ENCODE measurements around the gene RFX3.

Gene RFX3

DNA sequence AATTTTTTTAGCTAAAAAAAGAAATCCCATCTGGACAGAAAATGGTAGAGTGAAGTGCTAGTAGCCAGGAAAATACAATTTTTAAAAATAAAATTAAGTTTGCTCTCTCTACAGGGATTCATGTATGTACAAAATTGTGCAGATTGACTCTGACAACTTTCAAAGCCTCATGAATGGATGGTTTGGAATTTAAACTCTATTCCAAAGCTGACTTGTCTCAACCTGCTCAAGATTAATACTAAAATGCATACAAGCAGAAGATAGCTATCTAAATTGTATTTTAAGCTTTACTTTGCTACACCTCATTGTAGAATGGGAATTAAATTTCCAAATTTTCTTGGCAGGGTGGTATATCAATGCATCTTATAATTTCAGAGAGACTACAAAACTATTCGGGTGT, 257.6 kb downstream of the RFX3 start:
- no peak for DNase-seq

DNA sequence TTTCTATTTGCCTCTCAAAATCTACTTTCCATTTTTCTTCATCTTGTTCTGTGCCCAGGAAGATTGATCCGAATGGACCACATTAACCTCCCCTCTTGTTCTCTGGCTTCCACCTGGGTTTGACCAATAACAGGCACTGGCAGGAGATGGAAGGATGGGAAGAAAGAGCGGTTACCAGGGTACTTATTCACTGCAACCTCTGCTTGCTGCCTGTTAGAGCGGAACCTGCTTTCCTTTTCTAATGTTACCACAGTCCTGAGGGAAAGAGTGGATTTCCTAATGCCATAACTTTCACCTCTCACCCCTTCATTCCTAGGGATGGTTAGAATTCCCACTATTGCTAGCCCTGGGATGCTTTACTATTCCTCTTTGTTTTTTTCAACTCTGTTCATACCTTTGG, 262.1 kb downstream of the RFX3 start:
- DNase-seq = no peak

DNA sequence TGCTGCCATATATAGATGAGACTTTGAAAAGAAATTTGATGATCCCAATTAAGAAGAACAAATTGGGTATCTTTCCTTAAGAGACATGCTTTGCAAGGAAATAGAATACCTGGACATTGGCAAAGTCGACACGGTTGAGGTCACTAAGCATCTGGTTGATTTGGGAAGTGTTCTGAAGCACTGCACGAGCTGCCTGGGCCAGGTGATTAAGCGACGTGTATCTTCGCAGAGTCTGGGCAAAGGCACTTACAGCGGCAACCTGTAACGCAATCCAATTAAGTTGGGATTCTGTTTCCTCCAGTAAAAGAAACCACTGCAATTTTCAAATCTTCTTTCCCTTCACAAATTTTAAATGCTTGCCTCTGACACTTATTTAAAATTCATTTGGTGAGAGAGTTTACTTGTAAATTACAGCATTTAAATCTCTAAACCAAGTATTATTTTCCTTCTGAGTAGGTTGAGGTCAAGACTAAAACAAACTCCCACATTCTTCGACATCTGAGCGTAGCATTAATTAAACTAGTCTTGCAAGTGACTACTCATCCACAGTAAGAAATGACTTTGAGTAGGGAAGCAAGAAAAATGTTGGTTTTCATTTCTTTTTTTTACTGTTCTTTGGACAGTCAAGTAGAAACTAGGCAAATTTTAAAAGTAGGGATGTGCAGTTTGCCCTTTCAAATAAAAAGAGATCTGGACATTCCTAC, 262.8 kb downstream of the RFX3 start:
- no peak for DNase-seq

DNA sequence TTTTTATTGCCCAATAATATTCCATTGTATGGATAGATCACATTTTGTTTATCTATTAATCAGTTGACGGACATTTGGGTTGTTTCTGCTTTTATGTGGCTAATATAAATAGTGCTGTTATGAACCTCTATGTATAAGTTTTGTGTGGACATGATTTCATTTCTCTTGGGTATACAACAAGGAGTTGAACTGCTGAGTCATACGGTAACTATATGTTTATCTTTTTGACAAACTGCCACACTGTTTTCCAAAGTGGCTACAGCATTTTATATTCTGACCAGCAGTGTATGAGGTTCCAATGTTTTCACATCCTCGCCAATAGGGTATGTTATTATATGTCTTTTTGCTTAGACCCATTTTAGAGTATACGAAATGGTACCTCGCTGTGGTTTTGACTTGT, 264.3 kb downstream of the RFX3 start:
- no peak for DNase-seq

DNA sequence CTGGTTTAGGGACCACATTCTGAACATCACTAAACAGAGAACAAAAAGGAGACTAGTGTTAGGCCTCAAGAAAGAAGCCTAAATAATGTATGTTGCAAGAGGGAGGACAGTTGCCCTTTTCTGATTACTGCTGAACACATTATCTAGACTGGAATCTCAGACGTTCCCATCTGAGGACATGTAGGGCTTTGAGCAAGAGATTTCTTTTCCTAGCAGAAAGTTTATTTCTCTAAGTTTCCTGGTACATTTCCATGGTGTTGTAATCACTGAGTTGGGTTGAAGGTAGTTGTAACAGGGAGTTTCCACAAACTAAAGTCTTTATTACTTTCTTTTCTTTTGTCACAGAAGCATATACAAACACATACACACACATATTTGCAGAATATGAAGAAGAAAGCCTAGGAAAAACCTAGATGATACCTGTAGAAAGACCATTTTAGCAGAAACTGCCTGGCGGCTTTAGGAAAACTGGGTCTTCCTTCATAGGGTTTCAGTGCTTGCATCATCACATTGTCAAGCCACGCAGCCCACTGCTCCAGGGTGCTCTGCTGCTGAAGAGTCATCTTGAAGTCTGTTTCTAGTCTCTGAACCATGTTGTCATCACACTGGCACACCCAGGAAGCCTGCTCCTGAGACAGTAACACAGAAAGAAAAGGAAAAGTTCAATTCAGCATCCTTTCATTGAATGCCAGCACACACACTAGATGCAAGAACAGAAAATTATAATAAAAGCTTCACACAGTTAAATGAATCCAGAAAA, 269.1 kb downstream of the RFX3 start:
- no peak for DNase-seq

DNA sequence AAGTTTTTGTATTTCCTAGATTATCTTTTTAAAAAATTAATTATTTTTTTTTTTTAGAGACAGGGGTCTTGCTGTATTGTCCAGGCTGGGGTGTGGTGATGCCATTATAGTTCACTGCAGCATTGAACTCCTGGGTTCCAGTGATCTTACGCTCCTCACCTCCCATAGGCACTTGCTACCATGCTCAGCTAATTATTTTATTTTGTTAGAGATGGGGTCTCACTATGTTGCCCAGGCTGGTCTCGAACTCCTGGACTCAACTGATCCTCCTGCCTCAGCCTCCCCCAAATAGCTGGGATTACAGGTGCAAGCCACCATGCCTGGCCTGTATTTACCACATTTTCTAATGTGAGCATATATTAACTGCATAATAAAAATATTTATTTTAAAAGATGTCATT, 274.5 kb downstream of the RFX3 start:
- no peak for DNase-seq

DNA sequence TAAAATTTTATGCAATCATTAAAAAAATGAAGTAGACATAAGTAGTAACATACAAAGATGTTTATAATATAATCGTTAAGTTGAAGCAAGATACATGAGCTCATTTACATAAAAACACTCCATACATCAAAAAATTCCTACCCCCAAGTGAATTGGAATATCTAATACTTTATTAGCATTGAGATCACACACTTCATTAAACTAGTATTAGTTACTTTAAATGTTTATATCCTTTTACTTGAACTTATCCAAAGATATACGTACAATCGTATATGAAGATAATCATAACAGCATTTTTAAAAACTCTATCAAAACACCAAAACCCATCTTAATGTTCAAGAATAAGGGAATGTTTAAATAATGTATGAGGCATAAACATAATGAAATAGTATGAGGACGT, 275.1 kb downstream of the RFX3 start:
- DNase-seq = no peak

DNA sequence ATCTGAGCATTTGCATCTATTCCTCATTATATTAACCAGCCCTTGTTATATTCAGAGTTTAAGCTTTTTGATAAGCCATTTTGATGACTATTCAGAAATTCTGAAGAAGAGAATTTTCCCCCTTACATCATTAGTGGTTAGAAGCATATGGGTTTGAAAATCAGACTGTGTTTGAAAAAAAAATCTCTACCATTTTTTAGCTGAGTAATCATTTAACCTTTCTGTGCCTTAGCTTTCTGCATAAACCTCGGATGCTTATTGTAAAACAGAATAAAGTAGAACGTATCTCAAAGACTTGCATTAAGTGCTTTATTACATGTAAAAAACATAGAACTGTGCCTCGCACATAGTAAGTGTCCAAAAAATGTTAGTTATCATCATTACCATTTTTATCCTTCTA, 278.6 kb downstream of the RFX3 start:
- no peak for DNase-seq

DNA sequence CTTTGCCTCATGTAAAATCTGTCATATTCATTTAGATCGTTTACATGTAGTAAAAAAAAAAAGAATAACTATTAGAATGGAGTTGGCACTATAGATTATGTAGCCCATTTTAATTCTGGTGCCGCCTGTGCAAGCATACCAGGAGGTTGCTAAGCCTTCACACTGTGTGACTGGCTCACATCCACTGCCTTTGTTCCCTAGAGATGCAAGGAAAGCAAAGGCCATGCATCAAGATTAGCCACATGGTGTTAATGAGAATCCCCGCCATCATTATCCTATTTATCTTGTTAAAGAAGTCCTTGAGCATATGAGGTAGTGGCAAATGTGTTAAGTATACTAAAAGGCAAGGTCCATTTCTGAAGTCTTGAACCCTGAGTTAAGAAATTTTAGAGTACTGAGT, 279.6 kb downstream of the RFX3 start:
- DNase-seq = no peak

DNA sequence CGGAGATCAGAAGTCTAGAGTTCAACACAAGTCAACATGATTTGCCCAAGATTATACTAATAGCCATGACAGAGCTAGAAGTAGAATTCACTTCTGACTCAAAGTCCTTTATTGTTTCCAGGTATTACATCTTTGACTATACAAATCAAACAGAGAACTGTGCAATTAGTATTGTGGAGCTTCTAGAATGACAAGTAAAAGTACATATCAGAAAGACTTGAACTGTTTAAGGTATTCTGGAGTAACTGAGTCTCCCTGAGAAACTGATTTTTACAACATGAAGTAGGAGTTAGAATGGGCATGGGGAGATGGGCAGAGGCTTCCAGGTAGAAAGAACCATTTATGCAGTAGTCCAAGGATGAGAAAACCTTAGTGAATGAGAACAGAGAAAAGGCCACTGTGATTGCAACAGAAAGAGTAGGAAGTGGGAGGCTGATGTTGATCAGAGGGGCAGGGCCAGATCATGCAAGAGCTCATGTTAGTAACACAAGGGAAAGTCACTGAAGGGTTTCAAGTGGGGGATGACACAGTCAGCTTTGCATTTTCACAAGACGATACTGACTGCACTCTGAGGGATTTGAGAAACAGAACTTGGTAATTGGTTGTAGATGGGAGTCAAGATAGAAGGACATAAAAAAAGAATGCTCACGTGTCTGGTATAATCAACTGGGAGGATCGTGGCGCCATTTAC, 280.7 kb downstream of the RFX3 start:
- DNase-seq = no peak

DNA sequence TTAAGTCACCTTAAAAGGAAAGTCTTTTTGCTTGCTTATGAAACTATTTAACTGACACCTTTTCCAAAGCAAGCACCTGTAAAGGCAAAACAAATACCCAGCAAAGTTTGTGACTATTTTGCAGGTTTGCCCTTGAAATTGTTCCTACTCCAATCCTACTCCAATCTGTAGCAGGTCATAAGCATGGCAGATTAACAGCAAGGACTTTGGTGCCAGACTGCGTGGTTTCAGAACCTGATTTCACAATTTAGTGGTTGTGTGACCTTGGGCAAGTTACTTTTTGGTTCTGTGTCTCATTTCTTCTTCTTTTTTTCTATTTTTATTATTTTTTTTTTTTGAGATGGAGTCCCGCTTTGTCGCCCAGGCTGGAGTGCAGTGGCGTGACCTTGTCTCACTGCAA, 282.1 kb downstream of the RFX3 start:
- DNase-seq = no peak

DNA sequence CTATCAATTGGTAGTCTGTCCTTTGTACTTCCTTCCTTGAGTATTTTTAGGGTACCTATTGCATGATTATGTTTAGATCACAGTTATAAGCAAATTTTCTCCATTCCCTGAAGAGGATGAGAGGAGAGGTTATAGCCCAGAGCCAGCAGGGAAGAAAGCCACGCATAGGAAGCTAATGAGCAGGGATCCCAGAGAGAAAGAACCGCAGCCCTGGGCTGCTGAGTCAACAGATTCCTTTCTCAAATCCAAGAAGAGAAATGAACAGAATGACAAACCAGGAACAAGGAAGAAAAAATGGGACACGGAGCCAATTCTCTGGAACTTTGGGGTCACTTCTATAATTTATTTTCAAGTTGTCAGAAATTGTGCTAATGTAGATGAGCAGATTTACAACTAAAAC, 284.5 kb downstream of the RFX3 start:
- DNase-seq = no peak

DNA sequence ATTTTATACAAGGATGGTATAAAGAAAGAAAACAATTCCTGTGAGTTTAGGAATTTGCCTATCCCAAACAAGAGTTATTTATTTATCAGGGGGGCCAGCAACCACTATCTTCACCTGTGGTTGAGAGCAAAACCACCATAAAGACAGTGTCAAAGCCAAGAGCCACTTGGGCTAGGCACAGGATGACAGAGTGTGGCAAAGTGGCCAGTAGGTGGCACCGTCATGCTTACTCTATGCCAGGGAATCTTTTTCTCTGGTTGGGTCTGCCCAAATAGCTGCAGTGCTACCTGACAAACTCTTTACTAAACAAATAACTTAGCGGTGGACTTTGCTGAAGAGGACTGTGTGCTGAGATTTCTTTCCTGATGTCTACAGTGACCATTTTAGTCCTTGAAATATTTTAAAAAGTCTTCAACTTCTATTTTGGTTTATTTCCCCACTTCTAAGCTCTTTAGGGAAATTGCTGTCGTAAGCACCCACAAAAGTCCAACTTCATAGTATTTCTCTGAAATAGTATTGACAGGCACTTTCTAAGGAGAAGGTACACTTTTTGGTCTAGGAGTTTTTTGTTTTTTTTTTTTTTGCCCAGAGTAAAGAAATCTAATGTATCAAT, 285.0 kb downstream of the RFX3 start:
- no peak for DNase-seq

DNA sequence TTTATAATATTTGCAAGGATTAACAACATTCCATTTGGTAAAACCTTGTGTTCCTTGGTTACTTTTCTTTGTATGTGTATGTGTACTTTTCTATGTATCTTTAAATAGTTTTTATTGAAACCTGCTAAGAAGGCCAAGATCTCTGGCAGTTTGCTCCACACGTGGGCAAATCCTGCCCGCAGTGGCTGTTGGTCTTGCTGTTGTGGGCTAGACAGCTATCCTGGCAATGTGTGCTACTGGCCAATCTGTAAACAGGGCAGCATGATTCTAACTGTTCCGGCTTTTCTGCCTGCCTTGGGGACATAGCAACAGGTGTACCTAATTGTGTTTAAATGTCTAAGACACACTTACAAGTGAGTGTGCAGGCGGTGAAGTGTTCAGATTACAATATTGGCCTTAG, 286.6 kb downstream of the RFX3 start:
- no peak for DNase-seq

DNA sequence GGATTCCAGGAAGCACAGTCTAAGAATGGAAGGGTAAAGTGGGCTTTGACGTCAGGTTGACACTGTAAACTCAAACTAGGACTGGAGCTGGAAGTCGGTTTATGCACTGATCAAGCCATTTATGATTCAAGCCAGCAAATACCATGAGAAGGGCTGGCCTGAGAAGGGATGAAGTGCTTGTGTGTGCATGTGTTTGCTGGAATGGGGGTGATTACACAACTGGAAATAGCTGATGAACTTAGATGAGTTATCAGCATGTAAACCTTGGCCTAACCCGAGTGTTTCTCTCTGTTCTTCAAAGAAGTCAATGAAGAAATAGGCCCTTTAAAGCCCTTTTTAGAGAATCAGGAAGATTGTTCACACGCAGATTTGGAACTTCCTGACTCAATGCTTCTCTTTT, 287.6 kb downstream of the RFX3 start:
- no peak for DNase-seq

DNA sequence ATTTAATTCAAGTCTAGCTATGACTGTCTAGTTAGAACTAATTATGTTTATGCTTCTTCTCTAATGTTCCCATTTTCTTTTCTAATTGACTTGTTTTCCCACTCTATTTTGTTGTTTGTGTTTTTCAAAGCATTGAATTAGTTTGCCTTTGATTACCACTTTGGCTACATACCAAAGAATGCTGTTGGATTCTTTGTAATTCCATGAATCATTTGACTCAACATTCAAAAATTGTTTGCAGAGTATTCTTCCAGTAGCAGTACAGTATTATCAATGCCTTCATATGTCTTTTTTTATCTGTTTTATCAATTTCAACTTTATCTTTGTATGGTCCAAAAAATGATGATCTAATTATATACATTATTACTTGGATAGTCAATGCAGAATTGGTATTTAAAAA, 288.7 kb downstream of the RFX3 start:
- DNase-seq = no peak

DNA sequence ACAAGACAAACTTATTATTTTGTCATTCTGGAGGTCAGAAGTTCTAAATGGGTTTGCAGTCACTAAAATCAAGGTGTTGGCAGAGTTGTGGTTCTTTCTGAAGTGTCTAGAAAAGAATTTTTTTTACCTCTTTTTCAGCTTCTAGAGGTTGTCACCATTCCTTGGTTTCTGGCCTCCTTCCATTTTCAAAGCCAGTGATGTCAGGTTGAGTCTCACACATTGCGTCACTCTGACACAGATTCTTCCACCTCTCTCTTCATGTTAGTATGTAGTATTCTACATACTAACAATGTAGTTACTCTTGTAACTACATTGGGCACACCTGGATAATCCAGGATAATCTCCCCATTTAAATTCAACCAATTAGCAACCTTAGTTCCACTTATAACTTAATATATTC, 290.3 kb downstream of the RFX3 start:
- DNase-seq = no peak

DNA sequence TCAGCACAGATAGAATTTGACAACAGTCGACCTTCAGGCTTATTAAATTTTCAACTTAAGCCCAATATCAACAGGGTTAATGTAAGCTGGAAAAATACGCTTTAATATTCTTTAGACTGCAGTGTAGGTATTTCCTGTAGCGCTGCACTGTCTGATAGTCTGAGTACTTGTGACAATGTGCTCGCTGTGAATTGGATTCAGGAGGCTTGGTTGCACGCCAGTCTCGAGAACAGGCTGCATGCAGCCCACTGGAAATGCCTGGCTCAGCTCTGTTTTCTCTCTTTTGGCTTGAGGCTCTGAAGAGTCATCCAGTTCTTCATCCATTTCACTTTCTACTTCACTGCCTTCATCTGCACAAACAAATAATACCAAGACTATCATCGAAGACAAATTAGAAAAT, 300.9 kb downstream of the RFX3 start:
- no peak for DNase-seq

DNA sequence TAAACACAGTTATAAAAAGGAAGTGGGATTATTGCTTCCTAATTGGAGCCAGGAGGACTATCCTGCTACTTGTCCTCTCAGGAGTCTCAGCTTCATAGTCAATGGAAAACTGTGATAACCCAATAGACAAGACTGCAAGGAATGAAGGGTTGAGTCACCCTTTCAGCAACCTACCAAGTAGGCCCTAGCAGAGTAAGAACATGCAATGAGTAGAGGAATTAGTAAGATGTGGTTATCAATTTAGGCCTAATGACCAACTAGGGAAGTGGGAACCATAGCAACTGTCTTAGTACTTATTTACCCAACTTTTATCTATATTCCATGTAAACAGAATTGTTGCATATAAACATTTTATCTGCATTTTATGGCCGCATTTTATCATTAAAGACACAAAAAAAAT, 310.1 kb downstream of the RFX3 start:
- no peak for DNase-seq

DNA sequence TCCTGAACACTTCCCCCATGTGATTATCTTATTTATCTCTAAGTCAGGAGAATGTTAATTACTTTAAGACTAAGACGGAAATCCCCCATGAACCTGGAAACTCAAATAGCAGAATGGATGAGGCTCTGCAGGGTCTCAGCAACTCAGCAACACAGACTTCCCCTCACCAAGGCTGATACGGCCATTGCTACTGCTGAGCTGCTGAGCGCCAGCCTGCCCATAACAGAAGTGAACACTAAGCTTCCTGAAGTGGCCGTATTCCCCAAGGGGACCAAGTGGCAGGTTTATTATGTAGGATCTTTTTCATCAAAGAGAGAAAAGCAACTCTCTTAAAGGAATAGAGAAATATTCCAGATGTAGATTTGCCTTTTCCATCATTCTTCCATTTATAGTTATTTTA, 311.1 kb downstream of the RFX3 start:
- no peak for DNase-seq

DNA sequence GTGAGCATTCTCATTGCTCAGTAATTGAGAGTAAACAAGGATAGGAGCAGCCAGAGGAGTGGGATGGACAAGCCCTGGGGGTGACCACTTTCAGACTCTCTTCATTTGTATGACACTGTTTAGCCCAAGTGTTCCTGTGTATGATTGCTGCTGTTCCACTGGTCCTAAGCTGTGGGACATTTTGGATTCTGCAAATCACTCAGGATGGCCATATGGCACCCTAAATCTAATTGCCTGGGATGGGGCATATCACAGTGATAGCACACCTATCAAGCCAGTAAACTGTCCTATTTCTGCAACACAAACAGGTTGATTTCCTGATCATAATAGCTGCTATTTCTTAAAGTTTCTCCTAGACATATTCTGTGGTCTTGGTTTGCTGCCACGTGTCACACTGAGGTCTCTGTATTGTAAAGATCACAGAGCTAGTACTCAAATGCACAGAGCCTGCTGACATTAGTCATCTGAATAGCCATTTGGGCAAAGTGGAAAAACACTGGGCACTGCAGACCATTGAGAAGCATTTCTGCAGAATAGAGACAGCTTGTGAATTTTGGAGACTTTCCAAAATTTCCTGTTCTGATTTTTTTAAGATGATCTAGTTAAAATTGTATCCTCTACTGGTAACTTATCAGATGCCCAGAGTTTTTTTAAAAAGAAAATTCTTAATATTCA, 320.2 kb downstream of the RFX3 start:
- no peak for DNase-seq

DNA sequence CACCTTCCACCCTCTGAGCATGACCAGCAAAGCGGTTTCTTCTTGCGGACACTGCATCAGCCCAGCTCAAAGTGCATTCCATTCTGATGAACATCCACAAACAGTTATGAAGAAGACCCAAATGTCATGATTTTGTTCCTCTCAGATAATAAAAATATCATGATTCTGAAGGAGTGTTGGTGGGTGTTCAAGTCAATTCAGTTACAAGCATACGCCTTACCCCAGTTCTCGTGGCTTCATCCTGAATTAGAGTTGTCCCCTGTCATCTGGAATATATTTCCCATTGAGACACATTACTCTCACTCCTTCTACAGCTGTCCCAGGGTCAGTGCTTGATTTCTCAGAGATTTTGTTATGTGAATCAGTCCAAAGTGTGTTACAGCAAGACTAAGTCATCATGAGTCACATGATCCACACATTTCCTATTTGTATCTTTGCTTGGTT, 325.4 kb downstream of the RFX3 start:
- DNase-seq = no peak

DNA sequence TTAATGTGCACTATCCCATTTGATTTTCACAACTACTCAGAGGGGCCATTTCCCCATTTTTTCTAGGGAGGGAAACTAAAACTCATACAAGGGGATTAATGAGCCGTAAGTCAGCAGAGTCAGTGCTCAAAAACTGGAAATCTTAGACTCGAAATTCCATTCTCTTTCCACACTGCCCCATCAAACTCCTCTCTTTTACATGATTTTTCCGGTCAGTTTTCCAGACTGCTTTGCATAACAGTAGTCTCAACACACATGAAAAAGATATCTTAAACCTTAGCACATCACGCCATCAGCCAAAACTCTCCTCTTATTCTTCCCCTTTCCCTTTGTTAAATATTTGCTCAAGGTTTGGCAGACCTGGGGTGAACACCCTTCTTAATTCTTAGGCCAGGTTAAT, 332.0 kb downstream of the RFX3 start:
- no peak for DNase-seq

Measured in T1000 (cell line).